H1 (cell line): ENCODE data around the gene PDZD4. TPM values are rescaled to one million over a fixed set of nuclear protein-coding genes. Genes with fewer than 3 reads are reported as not detected.

ENCODE experiments used
- ASH2L ChIP-seq: fragments of 200-600, 300-600 bp; sonication (generic); IDR thresholded peaks from one replicate; pipeline ENCODE4 v1.7.1; 2017; ENCODE audit warnings: low read length
- ATF3 ChIP-seq: IDR thresholded peaks from 2 replicates; pipeline ENCODE4 v1.6.1; 2011; ENCODE audit warnings: low read depth, mild to moderate bottlenecking, low read length; ENCODE audit not compliant: insufficient read depth
- CREB1 ChIP-seq: IDR thresholded peaks from 2 replicates; pipeline ENCODE4 v1.6.1; 2012; ENCODE audit warnings: inconsistent platforms
- EZH2 ChIP-seq: fragments of 200-600 bp; sonication (generic); IDR thresholded peaks from 2 replicates; pipeline ENCODE4 v1.7.1; 2012; ENCODE audit warnings: low read depth, mild to moderate bottlenecking, moderate library complexity, low read length, inconsistent platforms; ENCODE audit not compliant: severe bottlenecking
- NRF1 ChIP-seq: IDR thresholded peaks from 2 replicates; pipeline ENCODE4 v1.6.1; 2011; ENCODE audit warnings: mild to moderate bottlenecking, low read depth, low read length, improper control_type of control experiment
- RAD21 ChIP-seq, 2 experiments: IDR thresholded peaks in 1 of 2; conservative IDR thresholded peaks in 1 of 2; 2 replicates each; pipeline ENCODE4 v1.6.1; 2011; ENCODE audit warnings: low read depth in 2 of 2, low read length in 2 of 2, improper control_type of control experiment in 1 of 2, inconsistent platforms in 1 of 2, mild to moderate bottlenecking in 1 of 2, moderate library complexity in 1 of 2
- RFX5 ChIP-seq: IDR thresholded peaks from 2 replicates; pipeline ENCODE4 v1.6.1; 2011; ENCODE audit warnings: low read depth, low read length, improper control_type of control experiment, borderline replicate concordance
- SIN3A ChIP-seq, 2 experiments: IDR thresholded peaks in 1 of 2; conservative IDR thresholded peaks in 1 of 2; 2 replicates each; pipeline ENCODE4 v1.6.1; 2011 to 2012; ENCODE audit warnings: low read length in 2 of 2, improper control_type of control experiment in 1 of 2, low read depth in 1 of 2, mild to moderate bottlenecking in 1 of 2
- SP1 ChIP-seq: IDR thresholded peaks from 2 replicates; pipeline ENCODE4 v1.6.1; 2011; ENCODE audit warnings: low read depth, low read length
- polyA plus RNA-seq, 7 experiments: library from polyadenylated mRNA; depleted of rRNA in 3 of 7; stranded (reverse) in 5 of 7; unstranded in 2 of 7; fragments of >200 nt in 5 of 7; fragments of 200-250 nt in 2 of 7; gene quantifications; 1 replicate in 5 of 7; 2 replicates in 1 of 7; 4 replicates in 1 of 7; pipeline versions ENCODE4 v1.2.1 to v1.2.3, GENCODE V29; 2011 to 2013; ENCODE audit warnings: missing spikeins in 2 of 7, mixed read lengths in 2 of 7
- total RNA-seq: library from RNA; stranded (reverse); fragmentation: NEBNext Ultra II Directional; extraction: Animal tissue kit (Norgen Biotek cat#: 25700); gene quantifications from 2 replicates; pipeline ENCODE4 v1.2.1, GENCODE V29; 2021
- TF ChIP-seq, protein P1 (sequence below): fragments of 300-600 bp; sonication (generic); IDR thresholded peaks from 2 replicates; pipeline ENCODE4 v1.7.1; 2012; ENCODE audit warnings: low read length, moderate library complexity, mild to moderate bottlenecking, inconsistent platforms; ENCODE audit not compliant: insufficient replicate concordance

The PDZD4 gene
- total and polyA plus RNA-seq, 2 of the 8 experiments (the other 6 are each of a cell fraction or from before 2014, with no cell fraction given), result 45.8 to 169 TPM

- TF ChIP-seq, protein P1, sequence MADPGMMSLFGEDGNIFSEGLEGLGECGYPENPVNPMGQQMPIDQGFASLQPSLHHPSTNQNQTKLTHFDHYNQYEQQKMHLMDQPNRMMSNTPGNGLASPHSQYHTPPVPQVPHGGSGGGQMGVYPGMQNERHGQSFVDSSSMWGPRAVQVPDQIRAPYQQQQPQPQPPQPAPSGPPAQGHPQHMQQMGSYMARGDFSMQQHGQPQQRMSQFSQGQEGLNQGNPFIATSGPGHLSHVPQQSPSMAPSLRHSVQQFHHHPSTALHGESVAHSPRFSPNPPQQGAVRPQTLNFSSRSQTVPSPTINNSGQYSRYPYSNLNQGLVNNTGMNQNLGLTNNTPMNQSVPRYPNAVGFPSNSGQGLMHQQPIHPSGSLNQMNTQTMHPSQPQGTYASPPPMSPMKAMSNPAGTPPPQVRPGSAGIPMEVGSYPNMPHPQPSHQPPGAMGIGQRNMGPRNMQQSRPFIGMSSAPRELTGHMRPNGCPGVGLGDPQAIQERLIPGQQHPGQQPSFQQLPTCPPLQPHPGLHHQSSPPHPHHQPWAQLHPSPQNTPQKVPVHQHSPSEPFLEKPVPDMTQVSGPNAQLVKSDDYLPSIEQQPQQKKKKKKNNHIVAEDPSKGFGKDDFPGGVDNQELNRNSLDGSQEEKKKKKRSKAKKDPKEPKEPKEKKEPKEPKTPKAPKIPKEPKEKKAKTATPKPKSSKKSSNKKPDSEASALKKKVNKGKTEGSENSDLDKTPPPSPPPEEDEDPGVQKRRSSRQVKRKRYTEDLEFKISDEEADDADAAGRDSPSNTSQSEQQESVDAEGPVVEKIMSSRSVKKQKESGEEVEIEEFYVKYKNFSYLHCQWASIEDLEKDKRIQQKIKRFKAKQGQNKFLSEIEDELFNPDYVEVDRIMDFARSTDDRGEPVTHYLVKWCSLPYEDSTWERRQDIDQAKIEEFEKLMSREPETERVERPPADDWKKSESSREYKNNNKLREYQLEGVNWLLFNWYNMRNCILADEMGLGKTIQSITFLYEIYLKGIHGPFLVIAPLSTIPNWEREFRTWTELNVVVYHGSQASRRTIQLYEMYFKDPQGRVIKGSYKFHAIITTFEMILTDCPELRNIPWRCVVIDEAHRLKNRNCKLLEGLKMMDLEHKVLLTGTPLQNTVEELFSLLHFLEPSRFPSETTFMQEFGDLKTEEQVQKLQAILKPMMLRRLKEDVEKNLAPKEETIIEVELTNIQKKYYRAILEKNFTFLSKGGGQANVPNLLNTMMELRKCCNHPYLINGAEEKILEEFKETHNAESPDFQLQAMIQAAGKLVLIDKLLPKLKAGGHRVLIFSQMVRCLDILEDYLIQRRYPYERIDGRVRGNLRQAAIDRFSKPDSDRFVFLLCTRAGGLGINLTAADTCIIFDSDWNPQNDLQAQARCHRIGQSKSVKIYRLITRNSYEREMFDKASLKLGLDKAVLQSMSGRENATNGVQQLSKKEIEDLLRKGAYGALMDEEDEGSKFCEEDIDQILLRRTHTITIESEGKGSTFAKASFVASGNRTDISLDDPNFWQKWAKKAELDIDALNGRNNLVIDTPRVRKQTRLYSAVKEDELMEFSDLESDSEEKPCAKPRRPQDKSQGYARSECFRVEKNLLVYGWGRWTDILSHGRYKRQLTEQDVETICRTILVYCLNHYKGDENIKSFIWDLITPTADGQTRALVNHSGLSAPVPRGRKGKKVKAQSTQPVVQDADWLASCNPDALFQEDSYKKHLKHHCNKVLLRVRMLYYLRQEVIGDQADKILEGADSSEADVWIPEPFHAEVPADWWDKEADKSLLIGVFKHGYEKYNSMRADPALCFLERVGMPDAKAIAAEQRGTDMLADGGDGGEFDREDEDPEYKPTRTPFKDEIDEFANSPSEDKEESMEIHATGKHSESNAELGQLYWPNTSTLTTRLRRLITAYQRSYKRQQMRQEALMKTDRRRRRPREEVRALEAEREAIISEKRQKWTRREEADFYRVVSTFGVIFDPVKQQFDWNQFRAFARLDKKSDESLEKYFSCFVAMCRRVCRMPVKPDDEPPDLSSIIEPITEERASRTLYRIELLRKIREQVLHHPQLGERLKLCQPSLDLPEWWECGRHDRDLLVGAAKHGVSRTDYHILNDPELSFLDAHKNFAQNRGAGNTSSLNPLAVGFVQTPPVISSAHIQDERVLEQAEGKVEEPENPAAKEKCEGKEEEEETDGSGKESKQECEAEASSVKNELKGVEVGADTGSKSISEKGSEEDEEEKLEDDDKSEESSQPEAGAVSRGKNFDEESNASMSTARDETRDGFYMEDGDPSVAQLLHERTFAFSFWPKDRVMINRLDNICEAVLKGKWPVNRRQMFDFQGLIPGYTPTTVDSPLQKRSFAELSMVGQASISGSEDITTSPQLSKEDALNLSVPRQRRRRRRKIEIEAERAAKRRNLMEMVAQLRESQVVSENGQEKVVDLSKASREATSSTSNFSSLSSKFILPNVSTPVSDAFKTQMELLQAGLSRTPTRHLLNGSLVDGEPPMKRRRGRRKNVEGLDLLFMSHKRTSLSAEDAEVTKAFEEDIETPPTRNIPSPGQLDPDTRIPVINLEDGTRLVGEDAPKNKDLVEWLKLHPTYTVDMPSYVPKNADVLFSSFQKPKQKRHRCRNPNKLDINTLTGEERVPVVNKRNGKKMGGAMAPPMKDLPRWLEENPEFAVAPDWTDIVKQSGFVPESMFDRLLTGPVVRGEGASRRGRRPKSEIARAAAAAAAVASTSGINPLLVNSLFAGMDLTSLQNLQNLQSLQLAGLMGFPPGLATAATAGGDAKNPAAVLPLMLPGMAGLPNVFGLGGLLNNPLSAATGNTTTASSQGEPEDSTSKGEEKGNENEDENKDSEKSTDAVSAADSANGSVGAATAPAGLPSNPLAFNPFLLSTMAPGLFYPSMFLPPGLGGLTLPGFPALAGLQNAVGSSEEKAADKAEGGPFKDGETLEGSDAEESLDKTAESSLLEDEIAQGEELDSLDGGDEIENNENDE, result no peak
- TF ChIP-seq RAD21 (IDR thresholded peaks at IDR 0.05 in 1 of 2, conservative IDR thresholded peaks at IDR 0.05 in 1 of 2; ENCODE audit: low read depth in 2 of 2, low read length in 2 of 2) (no peak), ATF3 (no peak), ASH2L (no peak), RFX5 (no peak), CREB1 (no peak), SP1 (no peak), EZH2 (no peak), SIN3A (conservative IDR thresholded peaks at IDR 0.05 in 1 of 2, IDR thresholded peaks at IDR 0.05 in 1 of 2; ENCODE audit: low read depth in 1 of 2, low read length in 2 of 2) (no peak), NRF1 (no peak)
Measured at GRCh38 chrX:153763298-153763932, 66.9 kb downstream of the PDZD4 start (continued).
